PFSK-1 (cell line): Measurements from ENCODE around the gene RITA1.

Source experiments
- FOXP2 ChIP-seq: optimal IDR thresholded peaks from 2 replicates; pipeline ENCODE3; 2011; ENCODE audit warnings: borderline replicate concordance, control low read depth, inconsistent platforms; ENCODE audit not compliant: insufficient read depth; ENCODE audit errors: extremely low read length, extremely low read depth
- POLR2AphosphoS5 ChIP-seq: IDR thresholded peaks from 2 replicates; pipeline ENCODE4 v1.6.1; 2012; ENCODE audit warnings: low read depth, mild to moderate bottlenecking, control low read depth, low read length, moderate library complexity
- REST ChIP-seq, 2 experiments: IDR thresholded peaks; 2 replicates each; pipeline versions ENCODE4 v1.6.1 to v1.8.0; 2011 to 2012; ENCODE audit warnings: low read depth in 2 of 2, low read length in 2 of 2, control low read depth in 1 of 2, inconsistent platforms in 1 of 2, mild to moderate bottlenecking in 1 of 2, moderate library complexity in 1 of 2; ENCODE audit not compliant: insufficient read depth in 1 of 2
- SIN3A ChIP-seq: IDR thresholded peaks from 2 replicates; pipeline ENCODE4 v1.6.1; 2012; ENCODE audit warnings: mild to moderate bottlenecking, low read length, moderate library complexity, borderline replicate concordance; ENCODE audit not compliant: insufficient read depth
- TAF1 ChIP-seq: IDR thresholded peaks from 2 replicates; pipeline ENCODE4 v1.6.1; 2012; ENCODE audit warnings: low read length, control low read depth, borderline replicate concordance; ENCODE audit not compliant: insufficient read depth

- TF ChIP-seq POLR2AphosphoS5 = no peak
- TF ChIP-seq SIN3A = no peak
- TF ChIP-seq REST (IDR thresholded peaks at IDR 0.05; ENCODE audit: insufficient read depth in 1 of 2, low read depth in 2 of 2, low read length in 2 of 2) = no peak
- no peak for TF ChIP-seq TAF1
- no peak for TF ChIP-seq FOXP2
Measured at GRCh38 chr12:113152835-113153814, 32.4 kb upstream of the RITA1 start.
